ENCODE results near the gene CDK16. TPM values are rescaled to one million over a fixed set of nuclear protein-coding genes. Genes with fewer than 3 reads are reported as not detected.

Gene CDK16
- total and polyA plus RNA-seq, 2 donors (not counting 1 experiment from before 2014, with no cell fraction given): 68.2 to 92.9 TPM

DNA sequence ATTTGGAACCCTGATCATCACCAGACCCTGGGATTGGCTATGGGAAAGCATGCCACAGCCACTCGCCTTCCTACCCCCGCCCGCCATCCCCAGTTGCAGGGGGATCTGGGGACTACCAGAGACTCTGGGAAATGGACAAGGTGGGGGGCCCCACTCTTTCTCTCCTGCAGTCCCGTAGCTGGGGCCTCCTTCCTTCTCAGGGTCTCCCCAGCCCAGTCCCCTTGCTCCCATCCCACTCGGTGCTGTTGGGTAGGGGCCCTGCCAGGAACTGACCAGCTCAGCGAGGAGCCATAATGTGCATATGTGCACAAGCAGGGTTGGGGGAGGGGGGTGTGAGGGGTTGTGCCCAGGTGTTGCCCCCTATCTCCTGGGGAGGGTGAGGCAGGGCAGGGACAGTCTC lies 10.9 kb downstream of the CDK16 start:
- Histone ChIP-seq H3K9ac (ENCODE audit: low read length) (no peak overlapping the region), H3K4me1 (ENCODE audit: control insufficient read depth in 2 of 2, insufficient read depth in 2 of 2, low read length in 2 of 2) (peaks cover 0 to 8% of the 10 kb centered on the region in 2 donors), H4K20me1 (ENCODE audit: control insufficient read depth, insufficient read depth, low read length, poor library complexity, severe bottlenecking) (no peaks in the 10 kb centered on the region), H2AFZ (ENCODE audit: insufficient read depth, low read depth, low read length, poor library complexity, severe bottlenecking) (no peak overlapping the region), H3K4me3 (ENCODE audit: control extremely low read depth in 1 of 5, extremely low read depth in 1 of 5, insufficient read depth in 1 of 5, low read depth in 2 of 5, low read length in 4 of 5) (no peak overlapping the region), H3K27me3 (replicated peaks in 1 of 4; ENCODE audit: control extremely low read depth in 1 of 4, control insufficient read depth in 3 of 4, insufficient read depth in 4 of 4, low read length in 3 of 4) (no peaks in the 10 kb centered on the region), H3K4me2 (replicated peaks; ENCODE audit: low read depth, low read length, poor library complexity, severe bottlenecking) (no peak overlapping the region), H3K36me3 (replicated peaks in 1 of 2; ENCODE audit: control extremely low read depth in 1 of 2, control insufficient read depth in 1 of 2, extremely low read depth in 1 of 2, insufficient read depth in 2 of 2, low read length in 1 of 2) (peaks cover 0 to 30% of the 10 kb centered on the region in 2 experiments), H3K27ac (ENCODE audit: low read length in 2 of 2) (no peak overlapping the region), H3K79me2 (ENCODE audit: control insufficient read depth, insufficient read depth, low read length) (peaks cover 7% of the 10 kb centered on the region), H3K9me3 (ENCODE audit: control extremely low read depth in 1 of 3, control insufficient read depth in 2 of 3, insufficient read depth in 1 of 3, low read length in 2 of 3) (no peaks in the 10 kb centered on the region)
- ChIA-PET POLR2A (no interaction called here), CTCF (no interaction called here)
- intact Hi-C loops (cut with micrococcal nuclease): no loop called here
- peaks cover 7% of the 10 kb centered on the region for H3K4me1 Mint-ChIP-seq
- DNase-seq (no peak), ATAC-seq (ENCODE audit: low read depth) (no peak)
- H3K27ac Mint-ChIP-seq: no peak overlapping the region
- H3K27me3 Mint-ChIP-seq: no peaks in the 10 kb centered on the region
- no CpG with 5 or more reads among the region's 6 CpGs for WGBS (ENCODE audit: insufficient coverage)
- TF ChIP-seq, protein P1, sequence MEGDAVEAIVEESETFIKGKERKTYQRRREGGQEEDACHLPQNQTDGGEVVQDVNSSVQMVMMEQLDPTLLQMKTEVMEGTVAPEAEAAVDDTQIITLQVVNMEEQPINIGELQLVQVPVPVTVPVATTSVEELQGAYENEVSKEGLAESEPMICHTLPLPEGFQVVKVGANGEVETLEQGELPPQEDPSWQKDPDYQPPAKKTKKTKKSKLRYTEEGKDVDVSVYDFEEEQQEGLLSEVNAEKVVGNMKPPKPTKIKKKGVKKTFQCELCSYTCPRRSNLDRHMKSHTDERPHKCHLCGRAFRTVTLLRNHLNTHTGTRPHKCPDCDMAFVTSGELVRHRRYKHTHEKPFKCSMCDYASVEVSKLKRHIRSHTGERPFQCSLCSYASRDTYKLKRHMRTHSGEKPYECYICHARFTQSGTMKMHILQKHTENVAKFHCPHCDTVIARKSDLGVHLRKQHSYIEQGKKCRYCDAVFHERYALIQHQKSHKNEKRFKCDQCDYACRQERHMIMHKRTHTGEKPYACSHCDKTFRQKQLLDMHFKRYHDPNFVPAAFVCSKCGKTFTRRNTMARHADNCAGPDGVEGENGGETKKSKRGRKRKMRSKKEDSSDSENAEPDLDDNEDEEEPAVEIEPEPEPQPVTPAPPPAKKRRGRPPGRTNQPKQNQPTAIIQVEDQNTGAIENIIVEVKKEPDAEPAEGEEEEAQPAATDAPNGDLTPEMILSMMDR (IDR thresholded peaks at IDR 0.05): no peak
- no peak for TF ChIP-seq EZH2 (IDR thresholded peaks at IDR 0.05; ENCODE audit: borderline replicate concordance, insufficient read depth, low read depth, low read length, poor library complexity, severe bottlenecking)
- H3K4me3 Mint-ChIP-seq: no peak overlapping the region
- no peaks in the 10 kb centered on the region for H3K9me3 Mint-ChIP-seq (ENCODE audit: insufficient read depth)

DNA sequence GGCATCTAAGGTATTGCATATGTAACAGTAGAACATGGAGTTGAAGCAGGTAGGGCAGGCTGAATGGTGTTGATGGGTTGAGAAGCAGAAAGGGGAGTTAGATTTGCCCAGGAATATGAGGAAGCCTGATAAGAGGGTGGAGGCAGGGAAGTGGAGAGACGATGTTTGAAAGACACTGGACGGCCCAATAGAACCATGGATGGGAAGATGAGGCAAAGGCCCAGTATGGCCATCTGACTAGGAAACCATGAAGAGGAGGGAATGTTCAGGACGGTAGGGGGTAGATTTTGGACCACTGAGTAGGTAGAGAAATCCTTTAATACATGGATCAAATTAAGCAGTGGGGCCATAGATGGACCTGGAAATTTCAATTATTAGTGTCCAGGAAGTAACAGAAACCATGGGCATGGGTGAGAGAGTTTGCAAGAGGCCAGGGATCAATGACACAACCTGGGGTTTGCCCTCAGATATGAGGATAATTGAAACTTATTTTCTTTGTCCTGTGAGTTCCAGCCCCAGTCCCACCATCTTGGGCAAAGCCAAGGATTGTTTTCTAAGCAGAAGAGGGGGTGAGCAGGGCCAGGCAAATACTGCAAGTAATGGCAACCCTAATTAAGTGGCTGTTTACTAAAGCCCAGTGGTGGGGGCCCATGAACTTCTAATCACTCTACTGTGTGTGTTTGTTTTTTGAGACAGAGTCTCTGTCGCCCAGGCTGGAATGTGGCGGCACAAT lies 11.8 kb downstream of the CDK16 start:
- peaks cover 0 to 21% of the 10 kb centered on the region in 2 experiments for H3K36me3 ChIP-seq (replicated peaks in 1 of 2; ENCODE audit: control extremely low read depth in 1 of 2, control insufficient read depth in 1 of 2, extremely low read depth in 1 of 2, insufficient read depth in 2 of 2, low read length in 1 of 2)
- POLR2A ChIA-PET: interaction anchor here (0.8 kb wide), 1 partner anchor 39 kb away, joined by 4 read pairs; no protein-coding TSS in a partner anchor

More for the DNA sequence above, 11.8 kb downstream of the CDK16 start:
- H2AFZ ChIP-seq (ENCODE audit: insufficient read depth, low read depth, low read length, poor library complexity, severe bottlenecking): no peak overlapping the region
- H3K4me3 ChIP-seq (ENCODE audit: control extremely low read depth in 1 of 5, extremely low read depth in 1 of 5, insufficient read depth in 1 of 5, low read depth in 2 of 5, low read length in 4 of 5): no peak overlapping the region
- Mint-ChIP-seq H3K4me3 (no peak overlapping the region), H3K27ac (no peak overlapping the region), H3K4me1 (peaks cover 9% of the 10 kb centered on the region), H3K9me3 (ENCODE audit: insufficient read depth) (no peaks in the 10 kb centered on the region), H3K27me3 (no peaks in the 10 kb centered on the region)
- no peaks in the 10 kb centered on the region for H4K20me1 ChIP-seq (ENCODE audit: control insufficient read depth, insufficient read depth, low read length, poor library complexity, severe bottlenecking)
- CTCF ChIA-PET: no interaction called here
- 100% methylated on average over 1 of the region's 5 CpGs for WGBS (ENCODE audit: insufficient coverage)
- no peak overlapping the region for H3K4me2 ChIP-seq (replicated peaks; ENCODE audit: low read depth, low read length, poor library complexity, severe bottlenecking)
- DNase-seq (no peak), ATAC-seq (ENCODE audit: low read depth) (no peak)
- intact Hi-C loops (cut with micrococcal nuclease): loop anchor here (5.0 kb wide), 3 partner anchors 83 to 427 kb away; partner anchors contain the start of genes RBM10, UXT and ZNF41
- H3K79me2 ChIP-seq (ENCODE audit: control insufficient read depth, insufficient read depth, low read length): peaks cover 9% of the 10 kb centered on the region
- TF ChIP-seq, protein P1 (IDR thresholded peaks at IDR 0.05): no peak
- no peak for TF ChIP-seq EZH2 (IDR thresholded peaks at IDR 0.05; ENCODE audit: borderline replicate concordance, insufficient read depth, low read depth, low read length, poor library complexity, severe bottlenecking)
- H3K27me3 ChIP-seq (replicated peaks in 1 of 4; ENCODE audit: control extremely low read depth in 1 of 4, control insufficient read depth in 3 of 4, insufficient read depth in 4 of 4, low read length in 3 of 4): no peaks in the 10 kb centered on the region
- H3K4me1 ChIP-seq (ENCODE audit: control insufficient read depth in 2 of 2, insufficient read depth in 2 of 2, low read length in 2 of 2): peaks cover 0 to 8% of the 10 kb centered on the region in 2 donors
- H3K9me3 ChIP-seq (ENCODE audit: control extremely low read depth in 1 of 3, control insufficient read depth in 2 of 3, insufficient read depth in 1 of 3, low read length in 2 of 3): no peaks in the 10 kb centered on the region
- H3K9ac ChIP-seq (ENCODE audit: low read length): no peak overlapping the region
- no peak overlapping the region for H3K27ac ChIP-seq (ENCODE audit: low read length in 2 of 2)

Data from B cell (primary cell).